Gastroesophageal sphincter (tissue), 4 donors: ENCODE results near the gene BAHCC1. TPM values are rescaled to one million over a fixed set of nuclear protein-coding genes. Genes with fewer than 3 reads are reported as not detected.
A peak's percentile ranks its signal among the peaks of the same experiment; 100 is the strongest.

Source experiments
- ATAC-seq: fragments of 150-250 bp; one replicate; pipeline ENCODE4 v1.9.1; 2016; ENCODE audit warnings: mild to moderate bottlenecking, moderate library complexity
- H3K27ac ChIP-seq, 4 donors: fragments of 200-600 bp; sonication (generic) in 3 of 4; 1 replicate in 3 of 4; 2 replicates in 1 of 4; pipeline ENCODE4 v1.5.1; 2016 to 2019
- H3K27me3 ChIP-seq: fragments of 200-600 bp; sonication (generic); one replicate; pipeline ENCODE4 v1.5.1; 2019
- H3K36me3 ChIP-seq, 2 donors: fragments of 200-600 bp; sonication (generic); one replicate each; pipeline ENCODE4 v1.5.1; 2019; ENCODE audit warnings: control low read depth in 1 of 2
- H3K4me1 ChIP-seq, 3 donors: fragments of 200-600 bp; sonication (generic); 1 replicate in 2 of 3; 2 replicates in 1 of 3; pipeline ENCODE4 v1.5.1; 2016 to 2019; ENCODE audit warnings: control low read depth in 2 of 3
- H3K4me3 ChIP-seq, 2 donors: fragments of 200-600 bp; sonication (generic); one replicate each; pipeline ENCODE4 v1.5.1; 2019; ENCODE audit warnings: mild to moderate bottlenecking in 1 of 2, moderate library complexity in 1 of 2
- H3K9me3 ChIP-seq, 3 donors: fragments of 200-600 bp; sonication (generic); one replicate each; pipeline ENCODE4 v1.5.1; 2017 to 2019; ENCODE audit warnings: control low read depth in 2 of 3
- CTCF ChIP-seq, 4 experiments: fragments of 200-600 bp in 2 of 4; fragments of 450-650 bp in 2 of 4; sonication (generic) in 1 of 4; IDR thresholded peaks; one replicate each; pipeline ENCODE4 v1.5.1; 2017 to 2019; ENCODE audit warnings: antibody characterized with exemption in 4 of 4, mild to moderate bottlenecking in 2 of 4, moderate library complexity in 2 of 4
- EP300 ChIP-seq: sonication (generic); formaldehyde crosslinking; IDR thresholded peaks from one replicate; pipeline ENCODE4 v1.6.1; 2017; ENCODE audit warnings: antibody characterized with exemption, mild to moderate bottlenecking
- POLR2A ChIP-seq, 2 donors: fragments of 450-650 bp; IDR thresholded peaks; one replicate each; pipeline ENCODE4 v1.6.1; 2017; ENCODE audit warnings: antibody characterized with exemption in 2 of 2, mild to moderate bottlenecking in 2 of 2, moderate library complexity in 1 of 2
- POLR2AphosphoS5 ChIP-seq: sonication (generic); formaldehyde crosslinking; IDR thresholded peaks from one replicate; pipeline ENCODE4 v1.6.1; 2017; ENCODE audit warnings: antibody characterized with exemption
- WGBS, 2 donors: methylation state at CpG; one replicate each; pipeline ENCODE4 v1.1.5; 2018; ENCODE audit warnings: low coverage in 1 of 2; 5-methylcytosine and 5-hydroxymethylcytosine counted together
- total RNA-seq, 4 donors: library from RNA; depleted of rRNA; stranded (reverse); fragments of >200 nt; gene quantifications; one replicate each; pipeline ENCODE4 v1.1.0, GENCODE V29; 2016

BAHCC1 gene
- total RNA-seq, 4 donors from 2014 or later: 17.5 to 34.3 (median 19.5) TPM

- Histone ChIP-seq H3K4me1 (peaks cover 18 to 94% (median 50%) of the 10 kb centered on the region in 3 donors), H3K9me3 (no peaks in the 10 kb centered on the region), H3K27ac (peak overlapping the region; percentile 96 to 100 (median 98)), H3K4me3 (peak overlapping the region in 1 of 2 donors; percentile 42), H3K36me3 (no peaks in the 10 kb centered on the region), H3K27me3 (no peaks in the 10 kb centered on the region)
- ATAC-seq: no peak
- 20 to 49% methylated on average over 6 to 11 of the region's 11 CpGs for WGBS, 2 donors
- peak in 2 of 4 experiments; percentile 10 to 32 for TF ChIP-seq CTCF (IDR thresholded peaks at IDR 0.05)
- TF ChIP-seq POLR2A (IDR thresholded peaks at IDR 0.05): no peak
- no peak for TF ChIP-seq POLR2AphosphoS5
These were observed 9.4 kb downstream of the BAHCC1 start for GRCh38 chr17:81404558-81405165.

- TF ChIP-seq EP300: no peak
- peak; percentile 92 for TF ChIP-seq POLR2AphosphoS5
- TF ChIP-seq POLR2A (IDR thresholded peaks at IDR 0.05): no peak
- TF ChIP-seq CTCF (IDR thresholded peaks at IDR 0.05): no peak
These were observed 10.2 kb downstream of the BAHCC1 start for GRCh38 chr17:81405411-81405872.

GRCh38 chr17:81406117-81406953 lies 11.1 kb downstream of the BAHCC1 start:
- WGBS, 2 donors: 40 to 89% methylated on average over 4 to 17 of the region's 42 CpGs
- Histone ChIP-seq H3K4me3 (no peak overlapping the region), H3K27ac (peak overlapping the region in 3 of 4 donors; percentile 97 to 100 (median 99)), H3K4me1 (peaks cover 15 to 100% (median 47%) of the 10 kb centered on the region in 3 donors), H3K27me3 (no peaks in the 10 kb centered on the region), H3K36me3 (no peaks in the 10 kb centered on the region), H3K9me3 (no peaks in the 10 kb centered on the region)
- no peak for TF ChIP-seq POLR2AphosphoS5
- no peak for TF ChIP-seq POLR2A (IDR thresholded peaks at IDR 0.05)
- no peak for TF ChIP-seq CTCF (IDR thresholded peaks at IDR 0.05)
- TF ChIP-seq EP300: no peak
- no peak for ATAC-seq

More at GRCh38 chr17:81405411-81405872, 10.2 kb downstream of the BAHCC1 start:
- peaks cover 18 to 100% (median 50%) of the 10 kb centered on the region in 3 donors for H3K4me1 ChIP-seq
- no peaks in the 10 kb centered on the region for H3K27me3 ChIP-seq
- 0 to 17% methylated on average over 4 of the region's 7 CpGs for WGBS, 2 donors
- H3K9me3 ChIP-seq: no peaks in the 10 kb centered on the region
- peak overlapping the region in 1 of 2 donors; percentile 42 for H3K4me3 ChIP-seq
- H3K36me3 ChIP-seq: no peaks in the 10 kb centered on the region
- peak; percentile 70 for ATAC-seq
- peak overlapping the region; percentile 96 to 100 (median 98) for H3K27ac ChIP-seq

- whole genome bisulfite sequencing, 2 donors: 100% methylated on average over 2 of the region's 14 CpGs
- Histone ChIP-seq H3K27me3 (no peaks in the 10 kb centered on the region), H3K36me3 (no peaks in the 10 kb centered on the region), H3K27ac (no peak overlapping the region), H3K4me3 (no peak overlapping the region), H3K9me3 (no peaks in the 10 kb centered on the region), H3K4me1 (peaks cover 7 to 100% (median 47%) of the 10 kb centered on the region in 3 donors)
- ATAC-seq: no peak
- TF ChIP-seq CTCF (IDR thresholded peaks at IDR 0.05) (no peak), POLR2A (IDR thresholded peaks at IDR 0.05) (no peak), EP300 (no peak), POLR2AphosphoS5 (no peak)
These were observed 12.8 kb downstream of the BAHCC1 start for GRCh38 chr17:81408049-81408448.
